Measurements from ENCODE around the gene MAGIX. TPM values are rescaled to one million over a fixed set of nuclear protein-coding genes. Genes with fewer than 3 reads are reported as not detected.

MAGIX gene
- total and polyA plus RNA-seq, 2 of the 4 experiments (the other 2 are of a cell fraction), result 0.72 to 1.1 TPM

DNA sequence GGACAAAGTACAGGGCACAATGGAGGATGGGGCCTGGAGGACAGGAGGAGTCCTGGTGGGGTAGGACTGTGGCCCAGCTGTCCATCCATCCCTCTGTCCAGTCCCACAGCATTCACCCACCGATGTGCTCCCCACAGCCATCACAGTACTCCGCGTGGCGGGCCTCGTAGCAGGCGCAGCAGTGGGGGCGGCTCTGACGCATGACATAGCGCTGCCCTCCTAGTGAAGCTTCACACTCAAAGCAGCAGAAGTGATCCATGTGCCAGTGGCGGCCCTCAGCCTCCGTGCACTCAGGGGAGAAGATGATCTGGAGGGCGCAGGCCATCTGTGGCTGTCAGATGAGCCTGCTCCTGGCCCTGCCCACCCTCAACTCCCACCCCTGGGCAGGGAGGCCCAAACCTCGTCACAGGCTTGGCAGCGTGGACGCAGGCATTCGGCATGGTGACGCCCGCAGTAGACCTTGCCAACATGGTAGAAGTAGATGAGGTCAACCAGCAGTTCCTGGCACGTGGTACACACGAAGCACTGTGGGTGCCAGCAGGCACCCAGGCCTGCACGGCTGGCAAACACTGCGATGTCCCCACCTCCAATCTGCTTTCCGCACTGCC, 15.4 kb downstream of the MAGIX start:
- no peak overlapping the region for H3K27ac ChIP-seq (ENCODE audit: insufficient read depth, low read length)
- no peak overlapping the region for H2BK15ac ChIP-seq (ENCODE audit: low read depth, low read length)
- no peak overlapping the region for H3K14ac ChIP-seq (replicated peaks; ENCODE audit: low read depth, low read length)
- in situ Hi-C loops (cut with MboI; ENCODE audit: low sequenced_read_pairs), result no loop called here
- no peak overlapping the region for H3K4me3 ChIP-seq (ENCODE audit: insufficient read depth, low read depth, low read length)
- no peaks in the 10 kb centered on the region; the same call in 1 of the 2 replicates for H3K9me3 ChIP-seq (ENCODE audit: control insufficient read depth, insufficient read depth, low read length)
- H3K36me3 ChIP-seq (ENCODE audit: control insufficient read depth, insufficient read depth, low read length), result peaks cover 25% of the 10 kb centered on the region
- no peak overlapping the region for H4K5ac ChIP-seq (ENCODE audit: low read depth, low read length)
- no peak overlapping the region for H4K8ac ChIP-seq (ENCODE audit: low read depth in 2 of 2, low read length in 2 of 2)
- H3K56ac ChIP-seq (ENCODE audit: extremely low read depth, insufficient read depth, low read length), result no peak overlapping the region
- H3K9me1 ChIP-seq (ENCODE audit: insufficient read depth, low read length), result 0 out of 2 replicates have a peak, but pooled peaks cover 5% of the 10 kb centered on the region
- no TSS peak for BruUV-seq (replicated peaks)
- TF ChIP-seq, protein P1, sequence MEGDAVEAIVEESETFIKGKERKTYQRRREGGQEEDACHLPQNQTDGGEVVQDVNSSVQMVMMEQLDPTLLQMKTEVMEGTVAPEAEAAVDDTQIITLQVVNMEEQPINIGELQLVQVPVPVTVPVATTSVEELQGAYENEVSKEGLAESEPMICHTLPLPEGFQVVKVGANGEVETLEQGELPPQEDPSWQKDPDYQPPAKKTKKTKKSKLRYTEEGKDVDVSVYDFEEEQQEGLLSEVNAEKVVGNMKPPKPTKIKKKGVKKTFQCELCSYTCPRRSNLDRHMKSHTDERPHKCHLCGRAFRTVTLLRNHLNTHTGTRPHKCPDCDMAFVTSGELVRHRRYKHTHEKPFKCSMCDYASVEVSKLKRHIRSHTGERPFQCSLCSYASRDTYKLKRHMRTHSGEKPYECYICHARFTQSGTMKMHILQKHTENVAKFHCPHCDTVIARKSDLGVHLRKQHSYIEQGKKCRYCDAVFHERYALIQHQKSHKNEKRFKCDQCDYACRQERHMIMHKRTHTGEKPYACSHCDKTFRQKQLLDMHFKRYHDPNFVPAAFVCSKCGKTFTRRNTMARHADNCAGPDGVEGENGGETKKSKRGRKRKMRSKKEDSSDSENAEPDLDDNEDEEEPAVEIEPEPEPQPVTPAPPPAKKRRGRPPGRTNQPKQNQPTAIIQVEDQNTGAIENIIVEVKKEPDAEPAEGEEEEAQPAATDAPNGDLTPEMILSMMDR (conservative IDR thresholded peaks at IDR 0.05; ENCODE audit: low read depth, low read length), result no peak
- TF ChIP-seq, protein P2, sequence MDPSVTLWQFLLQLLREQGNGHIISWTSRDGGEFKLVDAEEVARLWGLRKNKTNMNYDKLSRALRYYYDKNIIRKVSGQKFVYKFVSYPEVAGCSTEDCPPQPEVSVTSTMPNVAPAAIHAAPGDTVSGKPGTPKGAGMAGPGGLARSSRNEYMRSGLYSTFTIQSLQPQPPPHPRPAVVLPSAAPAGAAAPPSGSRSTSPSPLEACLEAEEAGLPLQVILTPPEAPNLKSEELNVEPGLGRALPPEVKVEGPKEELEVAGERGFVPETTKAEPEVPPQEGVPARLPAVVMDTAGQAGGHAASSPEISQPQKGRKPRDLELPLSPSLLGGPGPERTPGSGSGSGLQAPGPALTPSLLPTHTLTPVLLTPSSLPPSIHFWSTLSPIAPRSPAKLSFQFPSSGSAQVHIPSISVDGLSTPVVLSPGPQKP (IDR thresholded peaks at IDR 0.05; ENCODE audit: borderline replicate concordance, low read depth, low read length), result no peak
- TF ChIP-seq RCOR1 (IDR thresholded peaks at IDR 0.05; ENCODE audit: insufficient replicate concordance, low read length) (no peak), MAFK (IDR thresholded peaks at IDR 0.05; ENCODE audit: low read depth, low read length) (no peak), MAZ (IDR thresholded peaks at IDR 0.05; ENCODE audit: borderline replicate concordance, low read depth, low read length) (no peak), BHLHE40 (IDR thresholded peaks at IDR 0.05; ENCODE audit: low read depth, low read length) (no peak), CEBPB (IDR thresholded peaks at IDR 0.05; ENCODE audit: low read depth, low read length) (no peak), MXI1 (IDR thresholded peaks at IDR 0.05; ENCODE audit: borderline replicate concordance, low read depth, low read length) (no peak), NFE2L2 (IDR thresholded peaks at IDR 0.05; ENCODE audit: low read depth, low read length) (no peak), SMC3 (IDR thresholded peaks at IDR 0.05; ENCODE audit: low read depth, low read length) (no peak), POLR2A (IDR thresholded peaks at IDR 0.05; ENCODE audit: low read depth, low read length) (no peak), RFX5 (IDR thresholded peaks at IDR 0.05; ENCODE audit: low read depth, low read length) (no peak)
- TF ChIP-seq, protein P3, sequence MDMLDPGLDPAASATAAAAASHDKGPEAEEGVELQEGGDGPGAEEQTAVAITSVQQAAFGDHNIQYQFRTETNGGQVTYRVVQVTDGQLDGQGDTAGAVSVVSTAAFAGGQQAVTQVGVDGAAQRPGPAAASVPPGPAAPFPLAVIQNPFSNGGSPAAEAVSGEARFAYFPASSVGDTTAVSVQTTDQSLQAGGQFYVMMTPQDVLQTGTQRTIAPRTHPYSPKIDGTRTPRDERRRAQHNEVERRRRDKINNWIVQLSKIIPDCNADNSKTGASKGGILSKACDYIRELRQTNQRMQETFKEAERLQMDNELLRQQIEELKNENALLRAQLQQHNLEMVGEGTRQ (IDR thresholded peaks at IDR 0.05; ENCODE audit: low read depth, low read length), result no peak
- H2BK5ac ChIP-seq (ENCODE audit: low read depth, low read length, poor library complexity, severe bottlenecking), result no peak overlapping the region
- ATAC-seq (ENCODE audit: low read depth), result no peak
- H2AK5ac ChIP-seq (ENCODE audit: low read depth, low read length), result no peak overlapping the region
- H4K91ac ChIP-seq (ENCODE audit: insufficient read depth, low read depth, low read length), result no peak overlapping the region
- ChIA-PET POLR2A (ENCODE audit: unreplicated experiment) (no interaction called here), CTCF (interaction anchor here (0.7 kb wide), 1 partner anchor 9 kb away, joined by 4 read pairs; no protein-coding TSS in a partner anchor)
- dilution Hi-C loops (cut with HindIII; ENCODE audit: low sequenced_read_pairs, unreplicated experiment), result no loop called here
- H2AFZ ChIP-seq (replicated peaks; ENCODE audit: low read length, poor library complexity), result peak overlapping the region; percentile 58
- no peak overlapping the region for H2BK120ac ChIP-seq (ENCODE audit: low read depth, low read length)
- 73% methylated on average over 5 of the region's 23 CpGs; no CpG with 5 or more reads in 1 of the 2 experiments for WGBS, 2 experiments (ENCODE audit: extremely low coverage in 2 of 2, insufficient read length in 1 of 2)
- H3K9ac ChIP-seq (ENCODE audit: low read depth, low read length), result no peak overlapping the region
- no peak overlapping the region for H2AK9ac ChIP-seq (replicated peaks; ENCODE audit: low read depth, low read length, poor library complexity)
- peaks cover 12% of the 10 kb centered on the region in 2 experiments; a peak in 3 of 4 replicates for H3K79me1 ChIP-seq (ENCODE audit: low read depth in 1 of 2, low read length in 2 of 2)
- no peak overlapping the region for H3K23ac ChIP-seq (ENCODE audit: low read depth, low read length)
- H4K20me1 ChIP-seq (ENCODE audit: insufficient read depth, low read length), result no peaks in the 10 kb centered on the region; the same call in 1 of the 2 replicates
- no peak overlapping the region for H3K4ac ChIP-seq (ENCODE audit: low read depth, low read length)
- no peak overlapping the region for H2BK20ac ChIP-seq (ENCODE audit: low read depth, low read length)
- H3K4me1 ChIP-seq (ENCODE audit: control insufficient read depth, insufficient read depth, low read length), result peaks cover 1% of the 10 kb centered on the region
- H3K4me2 ChIP-seq (ENCODE audit: low read depth, low read length), result no peak overlapping the region
- intact Hi-C loops (cut with micrococcal nuclease), result no loop called here
- no peak overlapping the region for H3K18ac ChIP-seq (ENCODE audit: low read depth, low read length)
- DNase-seq, result no peak
- H3K27me3 ChIP-seq (ENCODE audit: control insufficient read depth, insufficient read depth, low read length), result no peaks in the 10 kb centered on the region
